Esophagus muscularis mucosa (tissue), 4 donors: ENCODE measurements around the gene NACAD. TPM values are rescaled to one million over a fixed set of nuclear protein-coding genes. Genes with fewer than 3 reads are reported as not detected.

Experiments used
- DNase-seq: peaks from one replicate; pipeline ENCODE4 v3.0.0-alpha.2; 2017; ENCODE audit errors: extremely low spot score
- H3K27ac ChIP-seq, 4 donors: fragments of 200-600 bp; sonication (generic); replicated peaks in 1 of 4; 1 replicate in 3 of 4; 2 replicates in 1 of 4; pipeline ENCODE4 v1.5.1; 2016 to 2019; ENCODE audit warnings: mild to moderate bottlenecking in 1 of 4
- H3K27me3 ChIP-seq, 4 donors: fragments of 200-600 bp; sonication (generic); one replicate each; pipeline versions ENCODE4 v1.5.1 to v1.6.0; 2016 to 2019
- H3K36me3 ChIP-seq, 4 donors: fragments of 200-600 bp; sonication (generic); one replicate each; pipeline ENCODE4 v1.5.1; 2016 to 2019
- H3K4me1 ChIP-seq, 4 donors: fragments of 200-600 bp; sonication (generic); one replicate each; pipeline ENCODE4 v1.5.1; 2016 to 2019
- H3K4me3 ChIP-seq, 4 donors: fragments of 200-600 bp; sonication (generic); 1 replicate in 2 of 4; 2 replicates in 2 of 4; pipeline ENCODE4 v1.5.1; 2016 to 2019; ENCODE audit warnings: mild to moderate bottlenecking in 4 of 4, moderate library complexity in 1 of 4
- H3K9me3 ChIP-seq, 4 donors: fragments of 200-600 bp; sonication (generic); 1 replicate in 3 of 4; 2 replicates in 1 of 4; pipeline ENCODE4 v1.5.1; 2016 to 2019
- EP300 ChIP-seq: sonication (generic); formaldehyde crosslinking; IDR thresholded peaks from one replicate; pipeline ENCODE4 v1.6.1; 2017; ENCODE audit warnings: antibody characterized with exemption
- POLR2A ChIP-seq: fragments of 450-650 bp; IDR thresholded peaks from one replicate; pipeline ENCODE4 v1.6.1; 2017; ENCODE audit warnings: antibody characterized with exemption, moderate library complexity, mild to moderate bottlenecking, low read depth
- POLR2AphosphoS5 ChIP-seq, 2 donors: sonication (generic); formaldehyde crosslinking; IDR thresholded peaks; one replicate each; pipeline ENCODE4 v1.6.1; 2017; ENCODE audit warnings: antibody characterized with exemption in 2 of 2
- WGBS: methylation state at CpG from one replicate; pipeline ENCODE4 v1.1.5; 2018; 5-methylcytosine and 5-hydroxymethylcytosine counted together
- intact Hi-C: fragments of 100-400 bp; cut with DNase I; formaldehyde crosslinking; loops from one replicate; pipeline ENCODE4 v1.15.1; 2023
- total RNA-seq, 4 donors: library from RNA; depleted of rRNA; stranded (reverse); fragments of >200 nt; gene quantifications; one replicate each; pipeline versions ENCODE4 v1.1.0 to v1.2.1, GENCODE V29; 2016
- TF ChIP-seq, protein P1 (sequence below), 3 experiments: fragments of 200-600 bp in 2 of 3; fragments of 450-650 bp in 1 of 3; sonication (generic) in 2 of 3; IDR thresholded peaks; one replicate each; pipeline ENCODE4 v1.5.1; 2017 to 2019; ENCODE audit warnings: antibody characterized with exemption in 3 of 3, mild to moderate bottlenecking in 2 of 3, moderate library complexity in 1 of 3

Gene NACAD
- total RNA-seq, 4 donors from 2014 or later, result 7.3 to 15.5 (median 10.8) TPM

DNA sequence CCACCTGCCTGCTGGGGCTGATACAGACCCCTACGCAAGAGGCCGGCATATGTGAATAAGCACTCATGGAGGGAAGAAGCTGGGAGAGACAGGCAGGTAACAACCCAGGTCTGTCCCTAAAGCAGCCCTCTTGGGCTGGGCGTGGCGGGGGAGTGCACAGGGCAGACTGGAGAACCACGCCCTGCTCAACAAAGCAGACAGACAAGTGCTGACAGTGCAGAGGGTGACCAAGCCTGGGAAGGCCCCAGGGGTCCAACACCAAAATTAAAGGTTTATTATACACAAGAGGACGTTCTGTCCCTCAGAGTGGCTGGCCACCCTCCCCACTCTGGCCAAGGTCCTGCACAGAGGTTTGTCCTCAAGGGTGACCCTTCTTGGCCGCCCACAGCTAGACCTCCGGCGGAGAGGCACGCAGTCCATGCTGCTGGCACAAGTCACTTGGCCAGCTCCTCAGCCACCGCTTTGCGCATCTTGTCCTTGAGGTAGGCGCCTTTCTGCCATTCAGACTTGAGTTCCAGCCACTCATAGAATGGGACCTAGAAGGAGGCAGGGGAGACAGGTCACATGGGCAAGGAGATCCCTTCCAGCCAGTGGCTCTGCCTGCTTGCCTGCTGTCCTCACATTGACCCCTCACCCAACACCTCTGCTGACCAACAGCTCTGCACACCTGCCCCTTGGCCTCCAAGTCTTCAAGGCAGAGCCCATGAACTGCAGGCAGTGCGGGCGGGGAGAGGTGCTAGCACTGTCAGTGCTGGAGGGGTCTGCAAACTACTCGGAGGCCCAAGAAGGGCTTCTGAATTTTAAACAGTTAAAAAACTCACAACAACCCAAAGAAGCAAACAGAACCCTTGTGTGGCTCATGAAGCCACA lies 11.4 kb upstream of the NACAD start:
- TF ChIP-seq EP300, result no peak
- no peak for TF ChIP-seq POLR2AphosphoS5 (IDR thresholded peaks at IDR 0.05)
- no peak for TF ChIP-seq POLR2A
- TF ChIP-seq, protein P1, sequence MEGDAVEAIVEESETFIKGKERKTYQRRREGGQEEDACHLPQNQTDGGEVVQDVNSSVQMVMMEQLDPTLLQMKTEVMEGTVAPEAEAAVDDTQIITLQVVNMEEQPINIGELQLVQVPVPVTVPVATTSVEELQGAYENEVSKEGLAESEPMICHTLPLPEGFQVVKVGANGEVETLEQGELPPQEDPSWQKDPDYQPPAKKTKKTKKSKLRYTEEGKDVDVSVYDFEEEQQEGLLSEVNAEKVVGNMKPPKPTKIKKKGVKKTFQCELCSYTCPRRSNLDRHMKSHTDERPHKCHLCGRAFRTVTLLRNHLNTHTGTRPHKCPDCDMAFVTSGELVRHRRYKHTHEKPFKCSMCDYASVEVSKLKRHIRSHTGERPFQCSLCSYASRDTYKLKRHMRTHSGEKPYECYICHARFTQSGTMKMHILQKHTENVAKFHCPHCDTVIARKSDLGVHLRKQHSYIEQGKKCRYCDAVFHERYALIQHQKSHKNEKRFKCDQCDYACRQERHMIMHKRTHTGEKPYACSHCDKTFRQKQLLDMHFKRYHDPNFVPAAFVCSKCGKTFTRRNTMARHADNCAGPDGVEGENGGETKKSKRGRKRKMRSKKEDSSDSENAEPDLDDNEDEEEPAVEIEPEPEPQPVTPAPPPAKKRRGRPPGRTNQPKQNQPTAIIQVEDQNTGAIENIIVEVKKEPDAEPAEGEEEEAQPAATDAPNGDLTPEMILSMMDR (IDR thresholded peaks at IDR 0.05), result no peak
- H3K36me3 ChIP-seq, result peaks cover 62 to 72% (median 67%) of the 10 kb centered on the region in 4 donors
- 93% methylated on average over 15 of the region's 16 CpGs for WGBS
- H3K4me3 ChIP-seq, result no peak overlapping the region
- H3K27me3 ChIP-seq, result no peaks in the 10 kb centered on the region
- H3K27ac ChIP-seq, result no peak overlapping the region
- no peak for DNase-seq
- peaks cover 0 to 7% (median 0%) of the 10 kb centered on the region in 4 donors for H3K4me1 ChIP-seq
- intact Hi-C loops, result no loop called here
- no peaks in the 10 kb centered on the region for H3K9me3 ChIP-seq

DNA sequence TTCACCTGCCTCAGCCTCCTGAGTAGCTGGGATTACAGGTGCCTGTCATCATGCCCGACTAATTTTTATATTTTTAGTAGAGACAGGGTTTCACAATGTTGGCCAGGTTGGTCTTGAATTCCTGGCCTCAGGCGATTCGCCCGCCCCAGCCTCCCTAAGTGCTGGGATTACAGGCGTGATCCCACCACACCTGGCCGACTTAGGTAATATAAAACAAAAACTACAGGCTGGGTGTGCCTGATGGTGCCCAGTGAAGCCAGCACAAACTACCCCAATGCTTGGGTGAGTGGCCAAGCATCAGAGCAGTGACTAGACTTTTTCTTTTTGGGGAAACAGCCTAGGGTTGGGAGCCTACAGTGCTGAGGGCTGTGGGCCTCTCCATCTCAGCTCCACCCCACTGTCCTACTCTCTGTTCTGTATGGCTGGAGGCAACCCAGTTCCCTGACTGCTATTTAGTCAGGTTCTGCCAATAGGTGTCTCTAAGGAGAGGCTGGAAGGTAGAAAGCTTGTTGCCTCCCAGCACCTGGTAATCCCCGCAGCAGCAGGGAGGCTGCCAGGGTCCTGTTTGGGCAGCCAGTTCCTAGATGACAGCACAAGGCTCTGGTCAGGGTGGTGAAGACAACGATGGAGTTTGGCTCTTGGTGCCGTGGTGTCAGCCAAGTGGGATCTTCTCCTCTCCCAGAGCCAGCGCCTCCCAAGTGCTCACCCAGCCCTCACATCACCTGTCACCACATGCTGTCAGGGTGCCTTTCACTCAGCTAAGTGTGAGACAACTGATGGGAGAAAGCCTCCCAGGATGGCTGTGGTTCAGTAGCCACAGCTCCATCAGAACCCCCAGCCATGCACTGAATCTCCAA lies 10.4 kb upstream of the NACAD start:
- TF ChIP-seq POLR2AphosphoS5 (IDR thresholded peaks at IDR 0.05) (no peak), POLR2A (no peak), EP300 (no peak)
- TF ChIP-seq, protein P1 (IDR thresholded peaks at IDR 0.05), result no peak
- no peak overlapping the region for H3K27ac ChIP-seq
- no peak overlapping the region for H3K4me3 ChIP-seq
- 86% methylated on average over 10 of the region's 10 CpGs for WGBS
- no peak for DNase-seq
- intact Hi-C loops, result no loop called here
- H3K9me3 ChIP-seq, result peaks cover 0 to 5% (median 0%) of the 10 kb centered on the region in 4 donors
- H3K27me3 ChIP-seq, result no peaks in the 10 kb centered on the region
- H3K4me1 ChIP-seq, result peaks cover 0 to under 1% (median 0%) of the 10 kb centered on the region in 4 donors
- H3K36me3 ChIP-seq, result peaks cover 53 to 63% (median 58%) of the 10 kb centered on the region in 4 donors

GRCh38 chr7:45092931-45093235 lies 4.1 kb upstream of the NACAD start:
- H3K27me3 ChIP-seq, result no peaks in the 10 kb centered on the region
- H3K36me3 ChIP-seq, result peaks cover 0 to 1% (median under 1%) of the 10 kb centered on the region in 4 donors
- H3K4me3 ChIP-seq, result no peak overlapping the region
- DNase-seq, result no peak
- no peak overlapping the region for H3K27ac ChIP-seq
- peaks cover 5 to 20% (median 19%) of the 10 kb centered on the region in 4 donors for H3K4me1 ChIP-seq
- WGBS, result 86% methylated on average over 3 of the region's 3 CpGs
- H3K9me3 ChIP-seq, result peaks cover 0 to 5% (median 2%) of the 10 kb centered on the region in 4 donors
- intact Hi-C loops, result no loop called here
- TF ChIP-seq, protein P1 (IDR thresholded peaks at IDR 0.05), result no peak
- TF ChIP-seq POLR2AphosphoS5 (IDR thresholded peaks at IDR 0.05), result no peak
- no peak for TF ChIP-seq EP300
- no peak for TF ChIP-seq POLR2A

- no peak for DNase-seq
- Histone ChIP-seq H3K36me3 (no peaks in the 10 kb centered on the region), H3K27me3 (no peaks in the 10 kb centered on the region), H3K4me3 (no peak overlapping the region), H3K4me1 (peaks cover 5 to 24% (median 22%) of the 10 kb centered on the region in 4 donors), H3K27ac (no peak overlapping the region), H3K9me3 (peaks cover 0 to 5% (median 2%) of the 10 kb centered on the region in 4 donors)
- TF ChIP-seq, protein P1 (IDR thresholded peaks at IDR 0.05), result no peak
- TF ChIP-seq EP300 (no peak), POLR2AphosphoS5 (IDR thresholded peaks at IDR 0.05) (no peak), POLR2A (no peak)
- intact Hi-C loops, result no loop called here
- WGBS, result 66% methylated on average over 7 of the region's 7 CpGs
Observed at GRCh38 chr7:45092100-45092930, 3.5 kb upstream of the NACAD start.
